GM21619 (cell line): ENCODE measurements around the gene STMP1.
A peak's percentile ranks its signal among the peaks of the same experiment; 100 is the strongest.
"Not testable (repeated sequence)": the region's sequence is repeated elsewhere in the genome, so short reads cannot be mapped to it uniquely, and the experiment has no call there.

ENCODE experiments used
- ATAC-seq: cut with Tn5 transposase; IDR thresholded peaks from one replicate; pipeline ENCODE4 v1.9.1; 2021; ENCODE audit not compliant: unreplicated experiment

STMP1 gene

GRCh38 chr7:135662373-135663114 is at the start of gene STMP1:
Gene STMP1, plus strand, starts transcription at chr7:135662514.
- ATAC-seq, result peak; percentile 96

DNA sequence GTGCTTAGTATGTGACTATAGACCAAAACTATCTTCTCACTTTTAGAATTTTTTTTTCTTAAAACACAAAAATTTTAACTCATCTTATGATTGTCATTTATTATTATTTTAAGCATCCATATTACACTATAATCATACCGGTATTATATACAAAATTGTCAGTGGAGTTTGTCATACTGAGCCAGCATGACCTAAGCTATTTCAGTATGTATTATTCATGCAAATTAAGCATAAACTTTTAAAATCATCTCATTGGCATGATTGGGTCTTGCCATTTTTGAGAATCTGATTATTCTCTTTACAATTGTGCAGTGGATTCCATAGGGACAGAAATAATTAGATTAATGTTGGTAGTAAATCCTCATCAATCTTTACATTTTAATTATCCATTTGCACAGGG is 46.2 kb upstream of the STMP1 start:
- no peak for ATAC-seq

DNA sequence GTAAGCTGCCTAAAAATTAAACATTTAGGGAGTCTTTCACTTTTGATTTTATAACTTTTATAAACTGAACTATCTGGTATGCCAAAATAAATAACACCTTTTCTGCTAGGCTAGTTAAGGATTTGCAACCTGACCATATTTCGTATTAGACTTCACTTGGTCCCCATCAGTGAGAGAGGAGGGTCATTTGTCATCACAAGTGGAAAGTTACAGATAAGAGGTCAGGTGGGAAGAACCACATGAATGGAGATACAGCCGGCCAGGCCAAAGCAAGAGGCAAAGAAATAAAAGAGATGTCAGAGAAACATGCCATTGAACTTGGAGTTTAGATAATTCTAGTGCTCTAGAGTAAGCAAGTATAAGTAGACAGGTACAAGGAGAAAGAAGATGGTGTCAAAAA is 44.5 kb upstream of the STMP1 start:
- no peak for ATAC-seq

DNA sequence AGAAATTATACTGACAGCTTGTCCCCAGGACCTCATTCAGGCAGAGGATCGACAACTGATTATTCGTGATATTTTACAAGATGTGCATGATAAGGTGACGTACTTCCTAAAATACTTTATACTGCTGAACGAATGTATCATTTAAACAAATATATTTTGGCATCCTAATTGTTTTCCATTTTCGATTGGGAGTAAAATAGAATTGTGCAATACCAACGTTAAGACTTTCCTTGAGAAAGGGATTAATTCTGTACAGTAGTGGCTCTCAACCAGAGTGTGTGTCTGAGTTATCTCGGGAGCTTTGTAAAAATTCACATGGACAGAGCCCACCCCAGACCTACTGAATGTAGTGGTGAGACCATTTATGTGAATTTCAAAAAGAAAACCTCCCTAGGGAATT is 43.8 kb upstream of the STMP1 start:
- no peak for ATAC-seq

GRCh38 chr7:135620447-135620846 is 41.9 kb upstream of the STMP1 start:
- no peak for ATAC-seq

GRCh38 chr7:135620980-135621850 is 41.1 kb upstream of the STMP1 start:
- ATAC-seq, result no peak

GRCh38 chr7:135634191-135634878 is 28.0 kb upstream of the STMP1 start:
- no peak for ATAC-seq

DNA sequence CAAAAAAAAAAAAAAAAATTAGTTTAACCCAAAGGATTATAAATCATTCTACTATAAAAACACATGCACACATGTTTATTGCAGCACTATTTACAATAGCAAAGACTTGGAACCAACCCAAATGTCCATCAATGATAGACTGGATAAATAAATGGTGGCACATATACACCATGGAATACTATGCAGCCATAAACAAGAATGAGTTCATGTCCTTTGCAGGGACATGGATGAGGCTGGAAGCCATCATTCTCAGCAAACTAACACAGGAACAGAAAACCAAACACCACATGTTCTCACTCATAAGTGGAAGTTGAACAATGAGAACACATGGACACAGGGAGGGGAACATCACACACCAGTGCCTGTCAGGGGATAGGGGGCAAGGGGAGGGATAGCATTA is 22.6 kb upstream of the STMP1 start:
- not testable (repeated sequence) for ATAC-seq

GRCh38 chr7:135644154-135644553 is 18.2 kb upstream of the STMP1 start:
- no peak for ATAC-seq

- ATAC-seq, result no peak
Measured at GRCh38 chr7:135644729-135645128, 17.6 kb upstream of the STMP1 start.

- ATAC-seq, result no peak
Measured at GRCh38 chr7:135645296-135645904, 16.9 kb upstream of the STMP1 start.

DNA sequence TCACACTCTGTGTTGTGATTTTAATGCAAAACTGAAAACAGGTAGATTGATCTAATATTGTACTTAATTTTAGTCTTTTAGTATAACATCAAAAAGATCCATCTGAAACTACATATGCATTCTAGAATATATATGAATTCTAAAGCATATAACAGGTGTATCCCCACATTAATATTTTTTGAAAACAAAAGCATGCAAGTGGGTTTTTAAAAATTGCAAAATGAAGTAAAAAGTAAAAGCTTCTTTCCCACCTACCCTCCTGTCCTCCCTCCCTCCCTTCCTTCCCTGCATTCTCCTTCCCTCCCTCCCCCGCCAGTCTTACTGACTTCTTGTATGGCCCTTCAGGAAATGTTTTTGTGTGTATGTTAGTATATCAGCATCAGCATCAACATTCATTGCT is 14.6 kb upstream of the STMP1 start:
- ATAC-seq, result no peak

GRCh38 chr7:135648235-135648634 is 14.1 kb upstream of the STMP1 start:
- ATAC-seq, result no peak

DNA sequence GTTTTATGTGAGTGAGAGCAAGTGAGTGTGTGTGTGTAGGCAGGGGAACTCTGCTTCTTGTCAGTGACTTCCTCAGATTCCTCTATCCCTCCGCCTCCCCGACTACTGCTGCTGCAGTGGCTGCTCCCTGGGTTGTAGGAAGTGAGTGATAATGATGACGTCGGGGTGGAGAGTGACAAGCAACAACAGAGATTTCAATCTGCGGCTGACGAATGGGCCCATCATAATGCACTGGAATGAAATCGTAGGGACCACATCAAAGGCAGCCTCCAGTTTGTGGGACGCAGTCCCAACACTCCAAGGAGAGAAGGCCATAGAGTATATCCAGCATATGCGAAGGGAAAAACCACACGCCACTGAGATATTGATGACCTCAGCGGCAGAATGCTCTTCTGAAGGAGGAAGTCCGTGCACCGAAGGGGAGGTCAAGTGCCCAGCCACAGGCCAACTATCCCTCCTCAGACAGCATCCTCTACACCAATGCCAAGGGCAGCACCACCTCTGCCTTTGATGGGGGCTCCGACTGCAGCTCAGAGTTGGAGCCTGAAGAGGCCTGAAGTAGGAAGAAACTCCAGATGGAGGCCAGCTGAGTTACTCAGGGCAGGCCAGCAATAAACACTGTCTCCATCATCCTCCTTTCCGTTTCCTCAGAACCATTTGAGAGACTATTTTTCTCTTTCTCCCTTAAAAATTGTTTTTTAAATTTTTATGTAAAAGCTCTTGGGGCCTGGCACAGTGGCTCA is 11.3 kb upstream of the STMP1 start:
- no peak for ATAC-seq

DNA sequence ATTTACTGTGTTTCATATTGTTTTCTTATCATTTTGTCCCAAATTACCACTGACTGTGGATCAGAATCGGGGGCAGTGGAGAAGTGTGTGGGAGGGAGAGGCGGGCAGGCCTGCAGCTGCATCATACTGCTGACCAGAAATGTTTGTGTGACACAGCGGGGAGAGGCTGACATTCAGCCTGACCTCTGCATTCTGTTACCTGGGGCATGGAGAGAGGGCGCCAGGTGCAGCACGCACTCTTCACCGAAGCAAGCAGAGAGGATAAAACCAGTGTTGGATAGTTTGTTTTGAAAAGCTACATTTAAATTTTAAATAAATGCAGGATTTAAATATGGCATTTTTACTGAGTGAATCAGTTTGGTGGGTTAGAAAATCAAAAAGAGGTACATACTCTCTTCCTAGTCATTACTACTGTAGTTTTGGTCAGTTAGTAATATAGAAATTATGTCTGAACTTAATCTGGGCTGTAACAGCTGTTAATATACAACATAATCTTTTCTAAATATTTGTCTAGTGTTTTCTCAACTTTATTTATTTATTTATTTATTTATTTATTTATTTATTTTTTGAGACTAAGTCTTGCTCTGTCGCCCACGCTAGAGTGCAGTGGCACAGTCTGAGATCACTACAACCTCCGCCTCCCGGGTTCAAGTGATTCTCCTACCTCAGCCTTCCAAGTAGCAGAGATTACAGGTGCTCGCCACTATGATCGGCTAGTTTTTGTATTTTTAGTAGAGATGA is 8.8 kb upstream of the STMP1 start:
- ATAC-seq, result no peak

- ATAC-seq, result no peak
Measured at GRCh38 chr7:135658564-135658963, 3.8 kb upstream of the STMP1 start.

DNA sequence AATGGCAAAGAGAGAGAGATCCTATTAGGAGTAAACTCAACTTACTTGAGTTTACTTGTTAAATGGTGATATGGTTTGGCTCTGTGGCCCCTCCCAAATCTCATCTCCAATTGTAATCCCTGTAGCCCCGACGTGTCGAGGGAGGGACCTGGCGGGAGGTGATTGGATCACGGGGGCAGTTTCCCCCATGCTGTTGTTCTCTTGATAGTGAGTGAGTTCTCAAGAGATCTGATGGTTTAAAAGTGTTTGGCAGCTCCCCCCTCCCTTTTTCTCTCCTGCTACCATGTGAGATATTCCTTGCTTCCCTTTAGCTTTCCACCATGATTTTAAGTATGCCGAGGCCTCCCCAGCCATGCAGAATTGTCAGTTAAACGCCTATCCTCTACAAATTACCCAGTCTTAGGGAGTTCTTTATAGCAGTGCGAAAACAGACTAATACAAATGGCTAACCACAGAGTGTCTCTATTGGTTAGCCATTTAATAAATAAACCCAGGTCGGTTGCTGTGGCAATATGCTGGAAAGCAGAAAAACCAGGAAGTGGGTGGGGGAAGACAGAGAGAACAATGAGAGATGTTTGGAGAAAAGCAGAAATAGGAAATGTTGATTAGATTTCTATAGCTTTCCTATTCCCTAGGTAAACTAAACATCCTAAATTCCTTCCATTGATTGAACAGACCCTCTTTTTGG is 3.0 kb upstream of the STMP1 start:
- no peak for ATAC-seq

GRCh38 chr7:135661311-135662122 is 797 bp upstream of the STMP1 start:
- peak; percentile 1 for ATAC-seq

DNA sequence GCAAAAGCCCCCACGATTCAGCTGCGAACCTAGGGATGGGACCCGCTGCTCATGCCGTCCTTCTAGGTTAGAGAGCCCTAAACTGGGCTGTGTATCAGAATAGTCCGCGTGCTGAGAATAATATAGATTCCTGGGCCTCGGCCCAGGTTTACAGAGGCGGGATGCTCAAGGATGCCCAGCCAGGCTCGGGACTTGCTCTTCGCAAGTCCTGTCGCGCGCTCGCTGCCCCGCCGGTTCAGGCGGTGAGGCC is 266 bp upstream of the STMP1 start:
- ATAC-seq, result no peak
